Measurements from ENCODE around the gene SMAD3. TPM values are rescaled to one million over a fixed set of nuclear protein-coding genes. Genes with fewer than 3 reads are reported as not detected.

SMAD3 gene
- total RNA-seq, 1 experiment from 2014 or later = 54.8 TPM

- intact Hi-C loops (cut with micrococcal nuclease; ENCODE audit: unreplicated experiment) = no loop called here
- H3K4me1 ChIP-seq = no peaks in the 10 kb centered on the region
- BruUV-seq (replicated peaks) = no TSS peak
These were observed 92.3 kb downstream of the SMAD3 start for GRCh38 chr15:67157521-67158252.

DNA sequence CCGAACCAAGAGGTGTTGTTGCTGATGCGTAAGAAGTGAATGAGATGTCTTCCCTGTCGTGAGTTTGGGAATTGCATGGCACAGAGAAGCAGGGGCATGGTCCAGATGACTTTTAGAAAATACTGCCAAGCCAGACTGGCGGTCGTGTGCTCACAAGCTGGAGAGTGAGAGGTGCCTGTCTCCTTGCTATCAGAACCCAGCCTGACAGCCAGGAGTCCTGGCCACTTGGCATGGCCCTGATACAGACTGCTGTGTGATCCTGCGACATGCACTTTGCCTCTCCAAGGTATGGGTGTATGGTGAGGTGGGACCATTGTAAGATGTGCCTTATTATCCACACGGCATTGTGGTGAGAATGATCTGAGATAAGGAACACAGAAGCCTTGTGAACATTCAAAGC is 93.0 kb downstream of the SMAD3 start:
- Histone ChIP-seq H3K4me3 (ENCODE audit: low read depth, low read length) (no peak overlapping the region), H3K4me1 (no peaks in the 10 kb centered on the region), H3K9me3 (no peaks in the 10 kb centered on the region), H3K27me3 (replicated peaks; ENCODE audit: control insufficient read depth, insufficient read depth, low read length) (no peaks in the 10 kb centered on the region), H3K36me3 (ENCODE audit: control insufficient read depth, insufficient read depth, low read length) (no peaks in the 10 kb centered on the region; the same call in 1 of the 2 replicates)
- Mint-ChIP-seq H3K4me1 (ENCODE audit: low read depth, unreplicated experiment) (no peaks in the 10 kb centered on the region), H3K27me3 (ENCODE audit: insufficient read depth, unreplicated experiment) (no peaks in the 10 kb centered on the region), H3K9me3 (ENCODE audit: unreplicated experiment) (no peaks in the 10 kb centered on the region), H3K4me3 (ENCODE audit: unreplicated experiment) (no peak overlapping the region), H3K36me3 (ENCODE audit: insufficient read depth, unreplicated experiment) (peaks cover 36% of the 10 kb centered on the region), H3K27ac (ENCODE audit: unreplicated experiment) (no peak overlapping the region)
- DNase-seq = no peak
- POLR2A ChIA-PET = no interaction called here
- intact Hi-C loops (cut with micrococcal nuclease; ENCODE audit: unreplicated experiment) = no loop called here
- TF ChIP-seq, protein P1, sequence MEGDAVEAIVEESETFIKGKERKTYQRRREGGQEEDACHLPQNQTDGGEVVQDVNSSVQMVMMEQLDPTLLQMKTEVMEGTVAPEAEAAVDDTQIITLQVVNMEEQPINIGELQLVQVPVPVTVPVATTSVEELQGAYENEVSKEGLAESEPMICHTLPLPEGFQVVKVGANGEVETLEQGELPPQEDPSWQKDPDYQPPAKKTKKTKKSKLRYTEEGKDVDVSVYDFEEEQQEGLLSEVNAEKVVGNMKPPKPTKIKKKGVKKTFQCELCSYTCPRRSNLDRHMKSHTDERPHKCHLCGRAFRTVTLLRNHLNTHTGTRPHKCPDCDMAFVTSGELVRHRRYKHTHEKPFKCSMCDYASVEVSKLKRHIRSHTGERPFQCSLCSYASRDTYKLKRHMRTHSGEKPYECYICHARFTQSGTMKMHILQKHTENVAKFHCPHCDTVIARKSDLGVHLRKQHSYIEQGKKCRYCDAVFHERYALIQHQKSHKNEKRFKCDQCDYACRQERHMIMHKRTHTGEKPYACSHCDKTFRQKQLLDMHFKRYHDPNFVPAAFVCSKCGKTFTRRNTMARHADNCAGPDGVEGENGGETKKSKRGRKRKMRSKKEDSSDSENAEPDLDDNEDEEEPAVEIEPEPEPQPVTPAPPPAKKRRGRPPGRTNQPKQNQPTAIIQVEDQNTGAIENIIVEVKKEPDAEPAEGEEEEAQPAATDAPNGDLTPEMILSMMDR (IDR thresholded peaks at IDR 0.05; ENCODE audit: insufficient read depth in 1 of 2, low read depth in 1 of 2, low read length in 1 of 2, severe bottlenecking in 1 of 2, unreplicated experiment in 1 of 2) = no peak
- BruUV-seq (replicated peaks) = no TSS peak
- CTCF ChIA-PET = no interaction called here

More at GRCh38 chr15:67157521-67158252, 92.3 kb downstream of the SMAD3 start:
- H3K4me3 Mint-ChIP-seq (ENCODE audit: unreplicated experiment) = no peak overlapping the region
- H3K9me3 Mint-ChIP-seq (ENCODE audit: unreplicated experiment) = no peaks in the 10 kb centered on the region
- Histone ChIP-seq H3K4me3 (ENCODE audit: low read depth, low read length) (no peak overlapping the region), H3K27me3 (replicated peaks; ENCODE audit: control insufficient read depth, insufficient read depth, low read length) (no peaks in the 10 kb centered on the region), H3K9me3 (no peaks in the 10 kb centered on the region), H3K36me3 (ENCODE audit: control insufficient read depth, insufficient read depth, low read length) (no peaks in the 10 kb centered on the region; the same call in 1 of the 2 replicates)
- no peak for DNase-seq
- ChIA-PET CTCF (no interaction called here), POLR2A (no interaction called here)
- TF ChIP-seq, protein P1 (IDR thresholded peaks at IDR 0.05; ENCODE audit: insufficient read depth in 1 of 2, low read depth in 1 of 2, low read length in 1 of 2, severe bottlenecking in 1 of 2, unreplicated experiment in 1 of 2) = no peak
- no peaks in the 10 kb centered on the region for H3K27me3 Mint-ChIP-seq (ENCODE audit: insufficient read depth, unreplicated experiment)
- no peak overlapping the region for H3K27ac Mint-ChIP-seq (ENCODE audit: unreplicated experiment)
- H3K36me3 Mint-ChIP-seq (ENCODE audit: insufficient read depth, unreplicated experiment) = peaks cover 36% of the 10 kb centered on the region
- no peaks in the 10 kb centered on the region for H3K4me1 Mint-ChIP-seq (ENCODE audit: low read depth, unreplicated experiment)

- Mint-ChIP-seq H3K27ac (ENCODE audit: unreplicated experiment) (peak overlapping the region; percentile 33), H3K27me3 (ENCODE audit: insufficient read depth, unreplicated experiment) (no peaks in the 10 kb centered on the region), H3K9me3 (ENCODE audit: unreplicated experiment) (no peaks in the 10 kb centered on the region), H3K36me3 (ENCODE audit: insufficient read depth, unreplicated experiment) (peaks cover 40% of the 10 kb centered on the region), H3K4me1 (ENCODE audit: low read depth, unreplicated experiment) (no peaks in the 10 kb centered on the region), H3K4me3 (ENCODE audit: unreplicated experiment) (no peak overlapping the region)
- no peak for DNase-seq
- H3K9me3 ChIP-seq = no peaks in the 10 kb centered on the region
- H3K27me3 ChIP-seq (replicated peaks; ENCODE audit: control insufficient read depth, insufficient read depth, low read length) = no peaks in the 10 kb centered on the region
- no peak overlapping the region for H3K4me3 ChIP-seq (ENCODE audit: low read depth, low read length)
- intact Hi-C loops (cut with micrococcal nuclease; ENCODE audit: unreplicated experiment) = no loop called here
- TF ChIP-seq, protein P1 (IDR thresholded peaks at IDR 0.05; ENCODE audit: insufficient read depth in 1 of 2, low read depth in 1 of 2, low read length in 1 of 2, severe bottlenecking in 1 of 2, unreplicated experiment in 1 of 2) = no peak
- POLR2A ChIA-PET = no interaction called here
- H3K36me3 ChIP-seq (ENCODE audit: control insufficient read depth, insufficient read depth, low read length) = no peaks in the 10 kb centered on the region
- BruUV-seq (replicated peaks) = no TSS peak
- CTCF ChIA-PET = interaction anchor here (1.1 kb wide), 1 partner anchor 17 kb away, joined by 3 read pairs; no protein-coding TSS in a partner anchor
- H3K4me1 ChIP-seq = no peaks in the 10 kb centered on the region
These were observed 96.0 kb downstream of the SMAD3 start for GRCh38 chr15:67161412-67161811.
